HL-60 (cell line): ENCODE data around the gene LRRC4B.
"Not testable (repeated sequence)": the region's sequence is repeated elsewhere in the genome, so short reads cannot be mapped to it uniquely, and the experiment has no call there.

ENCODE experiments used
- DNase-seq, 2 experiments: peaks; one replicate each; pipeline ENCODE4 v3.0.0-alpha.2; 2010 to 2020; ENCODE audit warnings: low read depth in 1 of 2, low spot score in 1 of 2
- H3K27ac ChIP-seq: fragments of 250-450 bp; sonication (Bioruptor Pico); replicated peaks from 2 replicates; pipeline ENCODE4 v1.5.1; 2020; ENCODE audit warnings: mild to moderate bottlenecking, moderate library complexity
- H3K27me3 ChIP-seq: fragments of 250-450 bp; sonication (Bioruptor Pico); 2 replicates; pipeline ENCODE4 v1.5.1; 2021; ENCODE audit warnings: mild to moderate bottlenecking, moderate library complexity; ENCODE audit not compliant: insufficient read depth, poor library complexity, severe bottlenecking
- H3K4me3 ChIP-seq: replicated peaks from 2 replicates; pipeline ENCODE4 v1.5.1; 2011; ENCODE audit warnings: mild to moderate bottlenecking, control low read depth, low read length; ENCODE audit not compliant: insufficient read depth
- GABPA ChIP-seq: IDR thresholded peaks from 2 replicates; pipeline ENCODE4 v1.6.1; 2012; ENCODE audit warnings: low read depth
- POLR2AphosphoS5 ChIP-seq: IDR thresholded peaks from 2 replicates; pipeline ENCODE4 v1.6.1; 2012; ENCODE audit warnings: low read depth
- SPI1 ChIP-seq: IDR thresholded peaks from 2 replicates; pipeline ENCODE4 v1.6.1; 2012; ENCODE audit warnings: low read depth, mild to moderate bottlenecking, borderline replicate concordance
- TF ChIP-seq, protein P1 (sequence below): IDR thresholded peaks from 2 replicates; pipeline ENCODE4 v1.6.1; 2012; ENCODE audit warnings: low read depth; ENCODE audit not compliant: insufficient replicate concordance
- TF ChIP-seq, protein P2 (sequence below): IDR thresholded peaks from one replicate; pipeline ENCODE4 v1.5.1; 2011; ENCODE audit warnings: low read length, control low read depth, inconsistent platforms; ENCODE audit not compliant: insufficient read depth

LRRC4B gene

DNA sequence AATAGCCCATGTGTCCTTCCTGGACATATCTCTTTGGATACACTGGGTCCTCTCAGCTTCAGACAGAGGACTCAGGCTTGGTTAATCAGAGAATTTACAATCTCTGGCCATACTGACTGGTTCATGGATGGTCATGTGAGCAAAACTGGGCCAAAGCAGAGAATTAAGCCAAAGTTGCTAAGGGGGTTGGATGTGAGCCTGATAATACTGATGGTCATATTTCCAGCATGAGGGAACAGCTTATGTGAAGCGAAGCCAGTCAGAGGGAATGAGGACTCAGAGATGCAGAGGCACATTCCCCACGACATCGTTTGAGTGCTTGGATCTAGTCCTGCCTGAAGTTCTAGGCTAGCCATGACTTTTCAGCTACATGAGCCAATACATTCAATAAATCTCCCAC, 22.0 kb upstream of the LRRC4B start:
- Histone ChIP-seq H3K27me3 (no peaks in the 10 kb centered on the region), H3K27ac (no peak overlapping the region), H3K4me3 (no peak overlapping the region)
- no peak for DNase-seq
- TF ChIP-seq, protein P1, sequence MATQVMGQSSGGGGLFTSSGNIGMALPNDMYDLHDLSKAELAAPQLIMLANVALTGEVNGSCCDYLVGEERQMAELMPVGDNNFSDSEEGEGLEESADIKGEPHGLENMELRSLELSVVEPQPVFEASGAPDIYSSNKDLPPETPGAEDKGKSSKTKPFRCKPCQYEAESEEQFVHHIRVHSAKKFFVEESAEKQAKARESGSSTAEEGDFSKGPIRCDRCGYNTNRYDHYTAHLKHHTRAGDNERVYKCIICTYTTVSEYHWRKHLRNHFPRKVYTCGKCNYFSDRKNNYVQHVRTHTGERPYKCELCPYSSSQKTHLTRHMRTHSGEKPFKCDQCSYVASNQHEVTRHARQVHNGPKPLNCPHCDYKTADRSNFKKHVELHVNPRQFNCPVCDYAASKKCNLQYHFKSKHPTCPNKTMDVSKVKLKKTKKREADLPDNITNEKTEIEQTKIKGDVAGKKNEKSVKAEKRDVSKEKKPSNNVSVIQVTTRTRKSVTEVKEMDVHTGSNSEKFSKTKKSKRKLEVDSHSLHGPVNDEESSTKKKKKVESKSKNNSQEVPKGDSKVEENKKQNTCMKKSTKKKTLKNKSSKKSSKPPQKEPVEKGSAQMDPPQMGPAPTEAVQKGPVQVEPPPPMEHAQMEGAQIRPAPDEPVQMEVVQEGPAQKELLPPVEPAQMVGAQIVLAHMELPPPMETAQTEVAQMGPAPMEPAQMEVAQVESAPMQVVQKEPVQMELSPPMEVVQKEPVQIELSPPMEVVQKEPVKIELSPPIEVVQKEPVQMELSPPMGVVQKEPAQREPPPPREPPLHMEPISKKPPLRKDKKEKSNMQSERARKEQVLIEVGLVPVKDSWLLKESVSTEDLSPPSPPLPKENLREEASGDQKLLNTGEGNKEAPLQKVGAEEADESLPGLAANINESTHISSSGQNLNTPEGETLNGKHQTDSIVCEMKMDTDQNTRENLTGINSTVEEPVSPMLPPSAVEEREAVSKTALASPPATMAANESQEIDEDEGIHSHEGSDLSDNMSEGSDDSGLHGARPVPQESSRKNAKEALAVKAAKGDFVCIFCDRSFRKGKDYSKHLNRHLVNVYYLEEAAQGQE: no peak
- TF ChIP-seq GABPA (no peak), SPI1 (no peak), POLR2AphosphoS5 (no peak)
- TF ChIP-seq, protein P2, sequence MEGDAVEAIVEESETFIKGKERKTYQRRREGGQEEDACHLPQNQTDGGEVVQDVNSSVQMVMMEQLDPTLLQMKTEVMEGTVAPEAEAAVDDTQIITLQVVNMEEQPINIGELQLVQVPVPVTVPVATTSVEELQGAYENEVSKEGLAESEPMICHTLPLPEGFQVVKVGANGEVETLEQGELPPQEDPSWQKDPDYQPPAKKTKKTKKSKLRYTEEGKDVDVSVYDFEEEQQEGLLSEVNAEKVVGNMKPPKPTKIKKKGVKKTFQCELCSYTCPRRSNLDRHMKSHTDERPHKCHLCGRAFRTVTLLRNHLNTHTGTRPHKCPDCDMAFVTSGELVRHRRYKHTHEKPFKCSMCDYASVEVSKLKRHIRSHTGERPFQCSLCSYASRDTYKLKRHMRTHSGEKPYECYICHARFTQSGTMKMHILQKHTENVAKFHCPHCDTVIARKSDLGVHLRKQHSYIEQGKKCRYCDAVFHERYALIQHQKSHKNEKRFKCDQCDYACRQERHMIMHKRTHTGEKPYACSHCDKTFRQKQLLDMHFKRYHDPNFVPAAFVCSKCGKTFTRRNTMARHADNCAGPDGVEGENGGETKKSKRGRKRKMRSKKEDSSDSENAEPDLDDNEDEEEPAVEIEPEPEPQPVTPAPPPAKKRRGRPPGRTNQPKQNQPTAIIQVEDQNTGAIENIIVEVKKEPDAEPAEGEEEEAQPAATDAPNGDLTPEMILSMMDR: no peak

DNA sequence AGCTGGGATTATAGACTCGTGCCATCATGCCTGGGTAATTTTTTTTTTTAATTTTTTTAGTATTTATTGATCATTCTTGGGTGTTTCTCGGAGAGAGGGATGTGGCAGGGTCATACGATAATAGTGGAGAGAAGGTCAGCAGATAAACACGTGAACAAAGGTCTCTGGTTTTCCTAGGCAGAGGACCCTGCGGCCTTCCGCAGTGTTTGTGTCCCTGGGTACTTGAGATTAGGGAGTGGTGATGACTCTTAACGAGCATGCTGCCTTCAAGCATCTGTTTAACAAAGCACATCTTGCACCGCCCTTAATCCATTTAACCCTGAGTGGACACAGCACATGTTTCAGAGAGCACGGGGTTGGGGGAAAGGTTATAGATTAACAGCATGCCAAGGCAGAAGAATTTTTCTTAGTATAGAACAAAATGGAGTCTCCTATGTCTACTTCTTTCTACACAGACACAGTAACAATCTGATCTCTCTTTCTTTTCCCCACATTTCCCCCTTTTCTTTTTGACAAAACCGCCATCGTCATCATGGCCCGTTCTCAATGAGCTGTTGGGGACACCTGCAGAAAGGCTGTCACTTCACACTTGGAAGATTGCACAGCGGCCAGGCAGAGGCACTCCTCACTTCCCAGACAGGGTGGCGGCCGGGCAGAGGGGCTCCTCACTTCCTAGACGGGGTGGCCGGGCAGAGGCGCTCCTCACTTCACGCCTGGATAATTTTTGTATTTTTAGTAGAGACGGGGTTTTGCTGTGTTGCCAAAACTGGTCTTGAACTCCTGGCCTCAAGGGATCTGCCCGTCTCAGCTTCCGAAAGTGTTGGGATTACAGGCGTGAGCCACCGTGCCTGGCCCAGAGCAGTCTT, 13.8 kb upstream of the LRRC4B start:
- H3K27ac ChIP-seq, H3K4me3 ChIP-seq, H3K27me3 ChIP-seq, DNase-seq: not testable (repeated sequence)

DNA sequence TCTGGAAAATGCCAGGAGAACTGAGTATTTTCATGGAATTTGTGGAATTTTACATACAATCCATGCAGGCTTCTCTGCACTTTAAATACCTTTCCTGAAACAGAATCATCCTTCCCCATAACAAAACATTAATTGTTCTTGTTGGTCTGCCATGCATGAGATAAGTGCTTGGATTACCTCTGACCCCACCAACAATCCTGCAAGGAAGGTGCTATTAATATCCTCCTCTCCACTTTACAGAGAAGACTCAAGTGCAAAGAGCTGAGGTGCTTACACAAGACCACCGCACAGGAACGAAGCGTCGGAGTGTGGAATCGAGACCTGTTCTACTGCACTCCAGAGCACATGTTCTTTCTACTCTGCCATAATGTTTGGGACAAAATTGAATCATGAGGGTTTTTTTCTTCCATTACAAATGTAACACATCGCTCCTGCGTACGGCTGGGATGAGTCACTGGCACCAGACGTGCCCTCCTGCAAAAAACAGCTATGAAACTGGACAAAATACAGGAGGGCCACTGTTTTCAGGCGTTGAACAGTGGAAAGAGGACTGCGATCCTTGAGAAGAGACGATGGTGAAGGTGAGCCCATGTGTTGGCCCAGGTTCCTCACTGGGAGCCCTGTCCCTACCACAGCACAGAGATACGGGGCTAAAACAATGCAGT, 12.9 kb upstream of the LRRC4B start:
- TF ChIP-seq GABPA: no peak
- TF ChIP-seq, protein P2: no peak
- TF ChIP-seq POLR2AphosphoS5: no peak
- TF ChIP-seq, protein P1: no peak
- TF ChIP-seq SPI1: no peak
- H3K27ac ChIP-seq: no peak overlapping the region
- H3K4me3 ChIP-seq: no peak overlapping the region
- H3K27me3 ChIP-seq: no peaks in the 10 kb centered on the region
- no peak for DNase-seq

DNA sequence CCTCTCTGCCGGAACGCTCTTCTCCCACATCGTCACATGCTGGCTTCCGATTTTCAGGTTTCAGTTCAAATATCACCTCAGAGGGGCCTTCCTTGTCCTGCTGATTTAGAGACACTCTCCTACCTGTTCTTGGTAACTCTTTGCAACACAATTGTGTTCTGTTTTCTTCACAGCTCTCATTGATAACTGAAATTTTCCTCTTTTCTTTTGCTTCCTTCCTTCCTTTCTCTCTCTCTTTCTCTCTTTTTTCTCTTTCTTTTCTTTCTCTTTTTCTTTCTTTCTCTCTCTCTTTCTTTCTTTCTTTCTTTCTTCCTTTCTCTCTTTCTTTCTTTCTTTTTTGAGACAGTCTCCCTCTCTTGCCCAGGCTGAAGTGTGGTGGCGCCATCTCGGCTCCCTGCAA, 12.0 kb upstream of the LRRC4B start:
- H3K27me3 ChIP-seq: no peaks in the 10 kb centered on the region
- no peak for DNase-seq
- no peak overlapping the region for H3K4me3 ChIP-seq
- no peak overlapping the region for H3K27ac ChIP-seq
- TF ChIP-seq SPI1: no peak
- no peak for TF ChIP-seq POLR2AphosphoS5
- no peak for TF ChIP-seq GABPA
- TF ChIP-seq, protein P1: no peak
- TF ChIP-seq, protein P2: no peak

DNA sequence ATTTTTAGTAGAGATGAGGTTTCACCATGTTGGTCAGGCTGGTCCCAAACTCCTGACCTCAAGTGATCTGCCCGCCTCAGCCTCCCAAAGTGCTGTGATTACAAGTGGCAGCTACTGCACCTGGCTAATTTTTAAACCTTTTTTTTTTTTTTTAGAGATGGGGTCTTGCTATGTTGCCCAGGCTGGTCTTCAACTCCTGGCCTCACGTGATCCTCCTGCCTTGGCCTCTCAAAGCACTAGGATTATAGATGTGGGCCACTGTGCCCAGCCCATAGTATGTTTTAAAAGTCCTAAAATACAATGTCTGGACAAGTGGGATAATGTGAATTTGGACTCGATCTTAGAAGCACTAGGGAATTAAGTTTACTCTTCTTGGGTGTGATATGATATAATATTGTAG, 8.5 kb upstream of the LRRC4B start:
- not testable (repeated sequence) for DNase-seq, H3K27ac ChIP-seq, H3K4me3 ChIP-seq, H3K27me3 ChIP-seq
